Endodermal cell (in vitro differentiated cells): ENCODE data around the gene ACP7. TPM values are rescaled to one million over a fixed set of nuclear protein-coding genes. Genes with fewer than 3 reads are reported as not detected.

Experiments
- DNase-seq: peaks from one replicate; pipeline ENCODE4 v3.0.0-alpha.2; 2017
- H3K27ac ChIP-seq: 2 replicates; pipeline ENCODE4 v1.5.1; 2013; ENCODE audit warnings: mild to moderate bottlenecking, low read depth, low read length, moderate library complexity
- H3K27me3 ChIP-seq: 2 replicates; pipeline ENCODE4 v1.6.1; 2013; ENCODE audit warnings: mild to moderate bottlenecking, low read length, moderate library complexity; ENCODE audit not compliant: insufficient read depth, control insufficient read depth, poor library complexity, severe bottlenecking
- H3K36me3 ChIP-seq: 2 replicates; pipeline ENCODE4 v1.7.0; 2013; ENCODE audit warnings: mild to moderate bottlenecking, low read length, moderate library complexity; ENCODE audit not compliant: control insufficient read depth, insufficient read depth
- H3K4me1 ChIP-seq: one replicate; pipeline ENCODE4 v1.7.0; 2013; ENCODE audit warnings: low read length; ENCODE audit not compliant: control insufficient read depth, insufficient read depth
- H3K4me3 ChIP-seq: 2 replicates; pipeline ENCODE4 v1.5.1; 2013; ENCODE audit warnings: mild to moderate bottlenecking, low read length, moderate library complexity
- H3K9ac ChIP-seq: 2 replicates; pipeline ENCODE4 v1.6.1; 2013; ENCODE audit warnings: mild to moderate bottlenecking, low read length, moderate library complexity; ENCODE audit not compliant: poor library complexity, severe bottlenecking; ENCODE audit errors: extremely low read depth
- H3K9me3 ChIP-seq: 2 replicates; pipeline ENCODE4 v1.6.1; 2013; ENCODE audit warnings: mild to moderate bottlenecking, low read length, moderate library complexity; ENCODE audit not compliant: control insufficient read depth
- H3K27ac Mint-ChIP-seq: 2 replicates; pipeline ENCODE4 v1.8.0; 2020; ENCODE audit warnings: mixed read lengths
- H3K27me3 Mint-ChIP-seq: 2 replicates; pipeline ENCODE4 v1.8.0; 2021; ENCODE audit warnings: mild to moderate bottlenecking, mixed read lengths; ENCODE audit not compliant: insufficient read depth
- H3K36me3 Mint-ChIP-seq: 2 replicates; pipeline ENCODE4 v1.8.0; 2020; ENCODE audit warnings: low read depth, mixed read lengths
- H3K4me1 Mint-ChIP-seq: 2 replicates; pipeline ENCODE4 v1.8.0; 2020; ENCODE audit warnings: mixed read lengths
- H3K4me3 Mint-ChIP-seq: 2 replicates; pipeline ENCODE4 v1.8.0; 2020; ENCODE audit warnings: mild to moderate bottlenecking, moderate library complexity, mixed read lengths
- H3K9me3 Mint-ChIP-seq: 2 replicates; pipeline ENCODE4 v1.8.0; 2020; ENCODE audit warnings: mild to moderate bottlenecking, mixed read lengths
- CTCF ChIP-seq: fragments of 200-600 bp; sonication (generic); conservative IDR thresholded peaks from 2 replicates; pipeline ENCODE4 v1.5.0; 2021; ENCODE audit warnings: antibody characterized with exemption, mild to moderate bottlenecking
- WGBS, 2 experiments: methylation state at CpG; one replicate each; pipeline versions ENCODE4 v1.1.5 to v1.1.7; 2013; ENCODE audit warnings: missing lambda C conversion rate in 2 of 2, mixed read lengths in 1 of 2; ENCODE audit not compliant: insufficient coverage in 1 of 2, insufficient read length in 1 of 2; 5-methylcytosine and 5-hydroxymethylcytosine counted together
- total RNA-seq, 2 donors: library from RNA; stranded (reverse); fragmentation: NEBNext Ultra II Directional in 1 of 2; extraction: Animal tissue kit (Norgen Biotek cat#: 25700) in 1 of 2; gene quantifications; 2 replicates in 1 of 2; 3 replicates in 1 of 2; pipeline ENCODE4 v1.2.1, GENCODE V29; 2021

Gene ACP7
- total RNA-seq, 2 donors from 2014 or later: 0.29 TPM; not detected in 1

DNA sequence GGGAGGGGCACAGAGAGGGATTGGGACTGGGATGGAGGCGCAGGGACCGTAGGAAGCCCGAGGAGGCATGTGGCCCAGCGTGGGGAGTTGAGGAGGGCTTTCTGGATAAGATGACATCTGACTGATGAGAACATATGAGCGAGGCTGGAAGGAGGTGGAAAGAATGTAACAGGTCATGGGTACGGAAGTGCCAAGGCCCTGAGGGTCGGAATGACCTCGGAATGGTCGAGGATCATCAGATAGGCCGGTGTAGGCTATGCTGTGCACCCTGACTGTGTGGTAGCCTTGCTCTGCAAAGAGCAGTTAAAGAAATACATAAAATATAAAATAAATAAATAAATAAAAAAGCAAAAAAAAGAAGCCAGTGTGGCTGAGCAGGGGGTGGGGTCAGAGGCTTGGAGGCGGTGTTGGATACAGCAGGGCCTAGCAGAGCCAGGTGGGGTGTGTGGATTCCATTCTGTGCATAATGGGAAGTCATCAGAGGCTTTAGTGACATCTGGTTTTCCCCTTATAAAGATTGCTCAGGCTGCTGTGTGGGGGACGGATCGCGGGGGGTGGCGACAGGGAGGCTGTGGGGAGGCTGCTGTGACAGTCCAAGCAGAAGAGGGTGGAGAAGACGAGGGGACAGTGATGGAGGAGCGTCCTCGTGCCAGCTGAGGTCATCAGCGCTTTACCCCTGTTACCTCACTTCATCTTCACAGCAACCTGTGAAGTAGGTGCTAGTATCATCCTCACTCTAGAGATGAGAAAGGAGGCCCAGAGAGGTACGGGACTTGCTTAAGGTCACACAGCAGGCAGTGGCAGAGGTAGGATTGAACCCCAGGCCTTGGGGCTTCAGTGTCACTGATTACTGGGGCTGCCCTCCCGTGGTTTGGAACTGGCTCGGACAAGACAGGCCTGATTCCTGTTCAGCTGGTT lies 46.4 kb downstream of the ACP7 start:
- no peaks in the 10 kb centered on the region for H3K36me3 ChIP-seq
- Mint-ChIP-seq H3K36me3 (no peaks in the 10 kb centered on the region), H3K27ac (no peak overlapping the region), H3K4me3 (no peak overlapping the region), H3K4me1 (peaks cover 35% of the 10 kb centered on the region), H3K27me3 (no peaks in the 10 kb centered on the region), H3K9me3 (no peaks in the 10 kb centered on the region)
- WGBS, 2 experiments: 92 to 94% methylated on average over 11 to 22 of the region's 22 CpGs
- no peak overlapping the region for H3K27ac ChIP-seq
- H3K9me3 ChIP-seq: no peaks in the 10 kb centered on the region
- peaks cover 8% of the 10 kb centered on the region for H3K4me1 ChIP-seq
- no peak overlapping the region for H3K9ac ChIP-seq
- peak; percentile 33 for DNase-seq
- no peak overlapping the region for H3K4me3 ChIP-seq
- no peak for TF ChIP-seq CTCF
- no peaks in the 10 kb centered on the region for H3K27me3 ChIP-seq

DNA sequence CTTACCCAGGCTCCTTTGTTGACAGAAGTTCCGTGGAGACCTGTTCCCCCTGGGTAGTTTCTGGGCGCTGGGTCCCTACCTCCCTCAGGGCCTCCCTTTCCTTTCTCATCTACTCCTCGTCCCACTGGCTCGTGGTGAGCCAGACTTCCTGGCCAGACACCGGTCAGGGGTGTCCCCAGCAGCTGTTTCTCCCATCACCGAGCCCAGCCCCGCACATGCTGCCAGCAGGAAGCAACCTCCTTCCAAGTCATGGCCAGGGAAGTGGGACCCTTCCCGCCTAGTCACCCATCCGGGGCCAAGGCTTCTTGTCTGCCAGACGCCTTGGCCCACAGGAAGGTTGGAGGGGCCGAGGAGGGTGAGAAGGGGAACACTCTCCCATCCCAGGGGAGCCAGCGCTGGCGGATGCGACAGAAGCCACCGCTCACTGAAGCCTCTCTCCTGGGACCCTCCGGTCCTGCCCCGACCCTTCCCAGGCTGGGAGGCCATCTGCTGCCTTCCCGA lies 47.1 kb downstream of the ACP7 start:
- Histone ChIP-seq H3K36me3 (no peaks in the 10 kb centered on the region), H3K4me1 (peaks cover 8% of the 10 kb centered on the region), H3K9me3 (no peaks in the 10 kb centered on the region), H3K9ac (no peak overlapping the region), H3K4me3 (no peak overlapping the region), H3K27ac (no peak overlapping the region), H3K27me3 (no peaks in the 10 kb centered on the region)
- H3K4me3 Mint-ChIP-seq: no peak overlapping the region
- no peaks in the 10 kb centered on the region for H3K27me3 Mint-ChIP-seq
- no peaks in the 10 kb centered on the region for H3K9me3 Mint-ChIP-seq
- peaks cover 35% of the 10 kb centered on the region for H3K4me1 Mint-ChIP-seq
- WGBS, 2 experiments: 80 to 89% methylated on average over 10 to 18 of the region's 18 CpGs
- TF ChIP-seq CTCF: no peak
- H3K36me3 Mint-ChIP-seq: no peaks in the 10 kb centered on the region
- no peak for DNase-seq
- H3K27ac Mint-ChIP-seq: peak overlapping the region; percentile 81

- Histone ChIP-seq H3K4me1 (peaks cover 8% of the 10 kb centered on the region), H3K4me3 (no peak overlapping the region), H3K9ac (no peak overlapping the region), H3K9me3 (no peaks in the 10 kb centered on the region), H3K36me3 (no peaks in the 10 kb centered on the region), H3K27me3 (no peaks in the 10 kb centered on the region), H3K27ac (no peak overlapping the region)
- peak overlapping the region; percentile 64 for H3K27ac Mint-ChIP-seq
- no peaks in the 10 kb centered on the region for H3K27me3 Mint-ChIP-seq
- DNase-seq: peak; percentile 41
- no peaks in the 10 kb centered on the region for H3K36me3 Mint-ChIP-seq
- no peaks in the 10 kb centered on the region for H3K9me3 Mint-ChIP-seq
- peaks cover 25% of the 10 kb centered on the region for H3K4me1 Mint-ChIP-seq
- 89 to 90% methylated on average over 19 to 20 of the region's 20 CpGs for WGBS, 2 experiments
- no peak overlapping the region for H3K4me3 Mint-ChIP-seq
- TF ChIP-seq CTCF: no peak
Measured at GRCh38 chr19:39132344-39132969, 48.3 kb downstream of the ACP7 start.
